SK-N-SH (cell line): Measurements from ENCODE around the gene RAB6D.

Experiments
- CTCF ChIP-seq: fragments of 200-600 bp; sonication (generic); IDR thresholded peaks from 2 replicates; pipeline ENCODE4 v1.6.1; 2017; ENCODE audit warnings: antibody characterized with exemption, mild to moderate bottlenecking, moderate library complexity
- FOXJ3 ChIP-seq: sonication (generic); formaldehyde crosslinking; IDR thresholded peaks from 2 replicates; pipeline ENCODE4 v1.5.1; 2020; ENCODE audit warnings: mild to moderate bottlenecking, missing genetic modification reagents
- GATA2 ChIP-seq: sonication (generic); formaldehyde crosslinking; IDR thresholded peaks from 2 replicates; pipeline ENCODE4 v1.5.0; 2020; ENCODE audit warnings: mild to moderate bottlenecking, missing genetic modification reagents
- MAX ChIP-seq: IDR thresholded peaks from 2 replicates; pipeline ENCODE4 v1.4.0; 2012; ENCODE audit warnings: low read depth
- MXI1 ChIP-seq: IDR thresholded peaks from 2 replicates; pipeline ENCODE4 v1.6.1; 2012; ENCODE audit warnings: mild to moderate bottlenecking, low read depth, low read length, improper control_type of control experiment
- RAD21 ChIP-seq: IDR thresholded peaks from 2 replicates; pipeline ENCODE4 v1.6.1; 2012; ENCODE audit warnings: mild to moderate bottlenecking, low read length
- RFX5 ChIP-seq: IDR thresholded peaks from 2 replicates; pipeline ENCODE4 v1.6.1; 2012; ENCODE audit warnings: mild to moderate bottlenecking, improper control_type of control experiment, low read length
- TEAD4 ChIP-seq: IDR thresholded peaks from 2 replicates; pipeline ENCODE4 v1.4.0; 2012; ENCODE audit warnings: mild to moderate bottlenecking, borderline replicate concordance; ENCODE audit not compliant: insufficient read depth
- TF ChIP-seq, protein P1 (sequence below): IDR thresholded peaks from 2 replicates; pipeline ENCODE4 v1.6.1; 2012; ENCODE audit warnings: mild to moderate bottlenecking, low read depth, low read length, moderate library complexity
- TF ChIP-seq, protein P2 (sequence below): IDR thresholded peaks from 2 replicates; pipeline ENCODE4 v1.4.0; 2012; ENCODE audit warnings: low read depth, borderline replicate concordance
- TF ChIP-seq, protein P3 (sequence below): IDR thresholded peaks from 2 replicates; pipeline ENCODE4; 2012

DNA sequence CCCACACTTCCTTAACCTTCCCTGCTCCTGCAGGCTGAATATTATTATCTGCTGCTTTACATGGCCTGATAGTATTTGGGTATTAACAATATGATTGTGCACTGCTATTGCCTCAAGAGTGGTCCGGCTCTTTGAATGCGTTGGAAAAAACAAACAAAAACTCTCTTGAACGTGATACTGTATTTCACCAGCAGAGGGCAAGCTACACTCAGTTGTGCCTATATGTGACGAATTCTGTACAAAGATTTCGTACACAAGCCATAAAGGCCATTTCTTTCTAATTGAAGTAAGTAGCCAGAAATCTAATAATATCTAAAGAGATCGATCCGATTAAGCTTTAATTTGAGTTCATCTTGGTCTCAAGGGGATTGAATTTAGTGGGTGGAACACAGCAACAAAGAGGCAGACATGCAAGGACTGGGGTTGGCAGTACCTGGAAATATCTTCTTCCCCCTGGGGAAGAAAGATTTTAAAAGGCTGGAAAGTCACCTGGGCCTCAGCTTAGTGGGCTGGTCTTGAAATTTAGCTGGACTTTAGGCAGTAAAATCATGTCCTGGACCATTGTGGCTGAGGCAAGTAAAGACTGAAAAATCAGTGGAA is 49.3 kb upstream of the RAB6D start:
- no peak for TF ChIP-seq TEAD4
- TF ChIP-seq, protein P1, sequence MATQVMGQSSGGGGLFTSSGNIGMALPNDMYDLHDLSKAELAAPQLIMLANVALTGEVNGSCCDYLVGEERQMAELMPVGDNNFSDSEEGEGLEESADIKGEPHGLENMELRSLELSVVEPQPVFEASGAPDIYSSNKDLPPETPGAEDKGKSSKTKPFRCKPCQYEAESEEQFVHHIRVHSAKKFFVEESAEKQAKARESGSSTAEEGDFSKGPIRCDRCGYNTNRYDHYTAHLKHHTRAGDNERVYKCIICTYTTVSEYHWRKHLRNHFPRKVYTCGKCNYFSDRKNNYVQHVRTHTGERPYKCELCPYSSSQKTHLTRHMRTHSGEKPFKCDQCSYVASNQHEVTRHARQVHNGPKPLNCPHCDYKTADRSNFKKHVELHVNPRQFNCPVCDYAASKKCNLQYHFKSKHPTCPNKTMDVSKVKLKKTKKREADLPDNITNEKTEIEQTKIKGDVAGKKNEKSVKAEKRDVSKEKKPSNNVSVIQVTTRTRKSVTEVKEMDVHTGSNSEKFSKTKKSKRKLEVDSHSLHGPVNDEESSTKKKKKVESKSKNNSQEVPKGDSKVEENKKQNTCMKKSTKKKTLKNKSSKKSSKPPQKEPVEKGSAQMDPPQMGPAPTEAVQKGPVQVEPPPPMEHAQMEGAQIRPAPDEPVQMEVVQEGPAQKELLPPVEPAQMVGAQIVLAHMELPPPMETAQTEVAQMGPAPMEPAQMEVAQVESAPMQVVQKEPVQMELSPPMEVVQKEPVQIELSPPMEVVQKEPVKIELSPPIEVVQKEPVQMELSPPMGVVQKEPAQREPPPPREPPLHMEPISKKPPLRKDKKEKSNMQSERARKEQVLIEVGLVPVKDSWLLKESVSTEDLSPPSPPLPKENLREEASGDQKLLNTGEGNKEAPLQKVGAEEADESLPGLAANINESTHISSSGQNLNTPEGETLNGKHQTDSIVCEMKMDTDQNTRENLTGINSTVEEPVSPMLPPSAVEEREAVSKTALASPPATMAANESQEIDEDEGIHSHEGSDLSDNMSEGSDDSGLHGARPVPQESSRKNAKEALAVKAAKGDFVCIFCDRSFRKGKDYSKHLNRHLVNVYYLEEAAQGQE, result no peak
- TF ChIP-seq, protein P2, sequence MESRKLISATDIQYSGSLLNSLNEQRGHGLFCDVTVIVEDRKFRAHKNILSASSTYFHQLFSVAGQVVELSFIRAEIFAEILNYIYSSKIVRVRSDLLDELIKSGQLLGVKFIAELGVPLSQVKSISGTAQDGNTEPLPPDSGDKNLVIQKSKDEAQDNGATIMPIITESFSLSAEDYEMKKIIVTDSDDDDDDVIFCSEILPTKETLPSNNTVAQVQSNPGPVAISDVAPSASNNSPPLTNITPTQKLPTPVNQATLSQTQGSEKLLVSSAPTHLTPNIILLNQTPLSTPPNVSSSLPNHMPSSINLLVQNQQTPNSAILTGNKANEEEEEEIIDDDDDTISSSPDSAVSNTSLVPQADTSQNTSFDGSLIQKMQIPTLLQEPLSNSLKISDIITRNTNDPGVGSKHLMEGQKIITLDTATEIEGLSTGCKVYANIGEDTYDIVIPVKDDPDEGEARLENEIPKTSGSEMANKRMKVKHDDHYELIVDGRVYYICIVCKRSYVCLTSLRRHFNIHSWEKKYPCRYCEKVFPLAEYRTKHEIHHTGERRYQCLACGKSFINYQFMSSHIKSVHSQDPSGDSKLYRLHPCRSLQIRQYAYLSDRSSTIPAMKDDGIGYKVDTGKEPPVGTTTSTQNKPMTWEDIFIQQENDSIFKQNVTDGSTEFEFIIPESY, result no peak
- TF ChIP-seq, protein P3, sequence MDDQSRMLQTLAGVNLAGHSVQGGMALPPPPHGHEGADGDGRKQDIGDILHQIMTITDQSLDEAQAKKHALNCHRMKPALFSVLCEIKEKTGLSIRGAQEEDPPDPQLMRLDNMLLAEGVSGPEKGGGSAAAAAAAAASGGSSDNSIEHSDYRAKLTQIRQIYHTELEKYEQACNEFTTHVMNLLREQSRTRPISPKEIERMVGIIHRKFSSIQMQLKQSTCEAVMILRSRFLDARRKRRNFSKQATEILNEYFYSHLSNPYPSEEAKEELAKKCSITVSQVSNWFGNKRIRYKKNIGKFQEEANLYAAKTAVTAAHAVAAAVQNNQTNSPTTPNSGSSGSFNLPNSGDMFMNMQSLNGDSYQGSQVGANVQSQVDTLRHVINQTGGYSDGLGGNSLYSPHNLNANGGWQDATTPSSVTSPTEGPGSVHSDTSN, result no peak
- no peak for TF ChIP-seq GATA2
- TF ChIP-seq CTCF, result peak; percentile 79
- TF ChIP-seq RFX5, result no peak
- TF ChIP-seq MAX, result no peak
- TF ChIP-seq MXI1, result no peak
- TF ChIP-seq FOXJ3 (CRISPR knock-in tag), result no peak
- peak; percentile 89 for TF ChIP-seq RAD21
